Activated naive CD8-positive, alpha-beta T cell treated with anti-CD3 and anti-CD28 coated beads, Interleukin-2, amount 10 ng/mL, durations not matched to agents 7 days and 5 days (primary cell): ENCODE data around the gene CUEDC1. TPM values are rescaled to one million over a fixed set of nuclear protein-coding genes. Genes with fewer than 3 reads are reported as not detected.
"Not testable (repeated sequence)": the region's sequence is repeated elsewhere in the genome, so short reads cannot be mapped to it uniquely, and the experiment has no call there.

Experiments used
- ATAC-seq: fragments of 150-1000 bp; cut with Tn5 transposase; one replicate; pipeline ENCODE4 v1.10.0; 2021; ENCODE audit warnings: low read depth, moderate library complexity
- POLR2A ChIA-PET: fragments of 350-600 bp; sonication (Branson Sonifier 250); formaldehyde crosslinking; loops from one replicate; lab custom pipeline; 2021; ENCODE audit warnings: antibody characterized with exemption; lab: Charles Lee
- DNase-seq: peaks from one replicate; pipeline ENCODE4 v3.0.0; 2021
- H3K27ac Mint-ChIP-seq: one replicate; pipeline ENCODE4 v1.8.0; 2022; ENCODE audit warnings: mild to moderate bottlenecking, mixed read lengths
- H3K27me3 Mint-ChIP-seq: one replicate; pipeline ENCODE4 v1.8.0; 2022; ENCODE audit warnings: mild to moderate bottlenecking, moderate library complexity, mixed read lengths
- H3K36me3 Mint-ChIP-seq: one replicate; pipeline ENCODE4 v1.8.0; 2021; ENCODE audit warnings: mild to moderate bottlenecking, mixed read lengths
- H3K4me1 Mint-ChIP-seq: one replicate; pipeline ENCODE4 v1.8.0; 2021; ENCODE audit warnings: mixed read lengths
- H3K4me3 Mint-ChIP-seq: one replicate; pipeline ENCODE4 v1.8.0; 2022; ENCODE audit warnings: mild to moderate bottlenecking, moderate library complexity, mixed read lengths
- H3K9me3 Mint-ChIP-seq: one replicate; pipeline ENCODE4 v1.8.0; 2021; ENCODE audit warnings: mixed read lengths
- total RNA-seq, 2 experiments: library from RNA; stranded (reverse); gene quantifications; one replicate each; pipeline ENCODE4 v1.2.3, GENCODE V29; 2021

Gene CUEDC1
- total RNA-seq, 2 experiments from 2014 or later = 0.28 to 1.2 TPM

DNA sequence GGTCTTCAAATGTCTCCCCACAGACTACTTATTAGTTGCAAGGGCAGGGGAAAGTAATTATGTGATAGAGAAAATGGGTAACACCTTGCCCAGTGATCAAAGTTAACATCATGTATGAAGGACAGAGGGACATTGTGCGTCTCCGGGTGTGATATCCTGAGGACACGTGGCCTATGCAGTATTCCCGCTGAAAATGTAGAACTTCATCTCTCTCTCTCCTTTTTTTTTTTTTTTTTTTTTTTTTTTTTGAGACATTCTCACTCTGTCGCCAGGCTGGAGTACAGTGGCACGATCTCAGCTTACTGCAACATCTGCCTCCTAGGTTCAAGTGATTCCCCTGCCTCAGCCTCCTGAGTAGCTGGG lies 7.9 kb upstream of the CUEDC1 start:
- POLR2A ChIA-PET = no interaction called here
- Mint-ChIP-seq H3K4me3 (no peak overlapping the region), H3K27me3 (peaks cover 35% of the 10 kb centered on the region), H3K36me3 (no peaks in the 10 kb centered on the region), H3K27ac (no peak overlapping the region), H3K9me3 (no peaks in the 10 kb centered on the region), H3K4me1 (no peaks in the 10 kb centered on the region)
- DNase-seq (no peak), ATAC-seq (no peak)

DNA sequence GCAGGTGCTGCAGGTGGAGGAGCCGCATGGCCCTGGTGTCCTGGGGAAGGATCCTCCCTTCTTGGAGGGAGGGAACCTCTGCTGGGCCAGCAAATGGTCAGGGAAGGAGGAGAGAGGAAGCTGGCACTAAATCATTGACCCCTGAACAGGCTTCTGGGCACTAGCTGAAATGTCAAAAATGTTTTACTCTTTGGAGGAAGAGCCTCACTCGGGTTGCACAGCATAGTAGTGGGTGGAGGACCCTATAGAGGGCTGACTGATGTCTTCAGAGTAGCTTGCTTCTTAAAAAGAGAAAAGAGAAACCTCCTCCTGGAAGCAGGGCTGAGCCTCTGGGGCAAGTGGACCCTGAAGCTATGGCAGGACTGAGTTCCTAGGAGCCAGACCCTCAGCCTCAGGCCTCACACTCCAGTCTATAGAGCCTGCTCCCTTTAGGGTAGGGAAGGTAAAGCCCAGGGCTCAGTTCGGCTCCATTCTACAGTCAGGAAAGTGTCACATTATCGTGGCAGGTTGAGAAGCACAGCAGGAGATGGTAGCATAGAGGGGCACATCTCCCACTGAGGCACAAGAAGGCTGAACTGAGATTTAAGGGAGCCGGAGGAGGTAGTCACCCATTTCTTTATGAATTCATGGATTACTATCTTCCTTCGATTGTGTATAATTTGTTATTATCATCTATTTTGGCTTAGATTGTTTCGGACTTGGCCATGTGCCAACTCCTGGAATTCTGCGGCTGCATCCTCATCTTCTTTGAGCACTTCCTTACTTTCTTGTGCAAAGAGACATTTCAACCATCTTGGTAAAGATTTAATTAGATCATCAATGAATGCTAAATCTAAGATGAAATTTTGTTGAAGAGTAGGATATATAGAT lies 7.3 kb upstream of the CUEDC1 start:
- Mint-ChIP-seq H3K4me3 (no peak overlapping the region), H3K4me1 (no peaks in the 10 kb centered on the region), H3K27ac (no peak overlapping the region), H3K9me3 (no peaks in the 10 kb centered on the region), H3K27me3 (peaks cover 41% of the 10 kb centered on the region), H3K36me3 (no peaks in the 10 kb centered on the region)
- no peak for DNase-seq
- ATAC-seq = no peak
- POLR2A ChIA-PET = no interaction called here

DNA sequence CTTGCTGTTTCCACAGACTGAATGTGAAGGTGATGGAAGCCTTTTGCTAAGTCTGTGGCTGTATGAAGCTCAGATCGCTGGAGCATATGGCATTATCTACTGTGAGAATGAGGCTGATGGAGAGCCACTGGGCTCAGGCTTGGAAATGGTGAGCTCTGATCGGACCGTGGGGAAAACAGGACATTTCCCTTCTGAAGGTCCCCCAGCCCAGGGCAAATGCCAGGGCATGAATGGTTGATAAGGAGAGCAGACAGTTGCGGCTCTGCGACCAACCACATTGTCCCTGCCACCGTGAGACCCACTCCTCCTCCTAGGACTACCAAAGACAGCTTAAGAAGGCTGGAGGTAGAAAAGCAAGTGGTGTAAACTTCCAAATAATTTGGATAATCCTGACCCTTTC lies 4.7 kb upstream of the CUEDC1 start:
- H3K4me1 Mint-ChIP-seq = peaks cover 11% of the 10 kb centered on the region
- H3K27ac Mint-ChIP-seq = no peak overlapping the region
- no peaks in the 10 kb centered on the region for H3K9me3 Mint-ChIP-seq
- peaks cover 56% of the 10 kb centered on the region for H3K27me3 Mint-ChIP-seq
- no peaks in the 10 kb centered on the region for H3K36me3 Mint-ChIP-seq
- DNase-seq (peak; percentile 5), ATAC-seq (no peak)
- POLR2A ChIA-PET = no interaction called here
- no peak overlapping the region for H3K4me3 Mint-ChIP-seq

DNA sequence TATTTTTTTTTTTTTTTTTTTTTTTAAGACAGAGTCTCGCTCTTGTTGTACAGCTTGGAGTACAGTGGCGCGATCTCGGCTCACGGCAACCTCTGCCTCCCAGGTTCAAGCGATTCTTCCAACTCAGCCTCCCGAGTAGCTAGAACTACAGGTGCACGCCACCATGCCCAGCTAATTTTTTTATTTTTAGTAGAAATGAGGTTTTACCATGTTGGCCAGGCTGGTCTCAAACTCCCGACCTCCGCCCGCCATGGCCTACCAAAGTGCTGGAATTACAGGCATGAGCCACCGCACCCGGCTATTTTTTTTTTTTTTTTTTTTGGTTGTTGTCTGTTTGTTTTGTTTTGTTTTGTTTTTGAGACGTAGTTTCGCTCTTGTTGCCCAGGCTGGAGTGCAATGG lies 3.2 kb upstream of the CUEDC1 start:
- H3K36me3 Mint-ChIP-seq, H3K9me3 Mint-ChIP-seq, H3K4me3 Mint-ChIP-seq, H3K27ac Mint-ChIP-seq, POLR2A ChIA-PET, ATAC-seq, DNase-seq: not testable (repeated sequence)
- peaks cover 57% of the 10 kb centered on the region for H3K27me3 Mint-ChIP-seq
- H3K4me1 Mint-ChIP-seq = peaks cover 13% of the 10 kb centered on the region

DNA sequence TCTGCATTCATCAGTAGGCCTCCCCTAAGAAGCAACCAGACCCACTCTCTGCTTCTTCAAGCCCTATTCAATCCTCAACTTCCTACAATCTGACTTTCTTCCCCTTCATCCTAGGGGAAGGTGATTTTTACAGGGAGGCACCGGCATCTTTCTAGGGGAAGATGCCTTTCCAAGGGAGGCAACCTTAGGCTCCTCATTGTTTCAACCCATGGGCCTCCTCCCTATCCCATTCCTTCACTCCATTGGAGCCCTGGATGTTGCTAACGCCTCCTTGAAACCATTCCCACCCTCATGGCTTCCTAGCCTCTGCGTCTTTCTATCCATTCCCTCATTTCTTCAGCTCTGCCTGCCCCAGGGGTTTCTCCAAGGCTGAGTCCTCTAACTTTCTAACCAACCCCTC lies 2.7 kb upstream of the CUEDC1 start:
- no peaks in the 10 kb centered on the region for H3K36me3 Mint-ChIP-seq
- H3K27ac Mint-ChIP-seq = no peak overlapping the region
- peaks cover 61% of the 10 kb centered on the region for H3K27me3 Mint-ChIP-seq
- H3K4me1 Mint-ChIP-seq = peaks cover 13% of the 10 kb centered on the region
- H3K9me3 Mint-ChIP-seq = no peaks in the 10 kb centered on the region
- DNase-seq (no peak), ATAC-seq (no peak)
- POLR2A ChIA-PET = no interaction called here
- H3K4me3 Mint-ChIP-seq = no peak overlapping the region

DNA sequence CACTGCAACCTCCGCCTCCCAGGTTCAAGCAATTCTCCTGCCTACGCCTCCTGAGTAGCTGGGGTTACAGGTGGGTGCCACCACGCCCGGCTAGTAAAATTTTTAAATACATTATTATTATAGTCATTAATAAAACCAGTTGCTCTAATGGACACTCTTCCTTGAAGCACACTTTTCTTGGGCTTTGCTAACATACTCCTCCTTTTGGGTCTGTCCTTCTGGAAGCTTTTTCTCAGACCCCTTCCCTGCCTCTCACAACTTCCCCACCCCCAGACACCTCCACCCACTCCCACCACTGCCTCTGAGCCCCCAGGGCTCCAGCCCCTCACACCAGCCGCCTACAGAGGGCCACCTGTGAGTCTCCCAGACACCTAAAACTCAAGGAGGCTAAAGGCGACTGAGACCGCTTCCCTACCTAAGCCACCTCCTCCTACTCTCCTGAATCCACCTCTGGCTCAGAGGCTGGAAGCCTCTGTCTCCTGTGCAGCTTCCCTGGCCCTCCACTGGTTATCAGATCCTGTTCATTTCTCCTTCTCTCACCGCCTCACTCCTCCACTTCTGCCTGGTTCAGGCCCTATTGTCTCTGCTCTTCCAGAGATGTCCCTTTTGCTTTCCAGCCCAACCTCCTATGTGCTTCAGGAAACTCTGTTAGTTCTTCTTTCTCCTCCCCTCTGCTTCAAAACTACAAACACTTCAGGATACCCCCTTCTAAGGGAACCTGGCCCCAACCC lies 2.1 kb upstream of the CUEDC1 start:
- Mint-ChIP-seq H3K27me3 (peaks cover 66% of the 10 kb centered on the region), H3K9me3 (no peaks in the 10 kb centered on the region), H3K36me3 (no peaks in the 10 kb centered on the region), H3K4me3 (no peak overlapping the region), H3K27ac (no peak overlapping the region), H3K4me1 (peaks cover 13% of the 10 kb centered on the region)
- POLR2A ChIA-PET = no interaction called here
- ATAC-seq (no peak), DNase-seq (no peak)

DNA sequence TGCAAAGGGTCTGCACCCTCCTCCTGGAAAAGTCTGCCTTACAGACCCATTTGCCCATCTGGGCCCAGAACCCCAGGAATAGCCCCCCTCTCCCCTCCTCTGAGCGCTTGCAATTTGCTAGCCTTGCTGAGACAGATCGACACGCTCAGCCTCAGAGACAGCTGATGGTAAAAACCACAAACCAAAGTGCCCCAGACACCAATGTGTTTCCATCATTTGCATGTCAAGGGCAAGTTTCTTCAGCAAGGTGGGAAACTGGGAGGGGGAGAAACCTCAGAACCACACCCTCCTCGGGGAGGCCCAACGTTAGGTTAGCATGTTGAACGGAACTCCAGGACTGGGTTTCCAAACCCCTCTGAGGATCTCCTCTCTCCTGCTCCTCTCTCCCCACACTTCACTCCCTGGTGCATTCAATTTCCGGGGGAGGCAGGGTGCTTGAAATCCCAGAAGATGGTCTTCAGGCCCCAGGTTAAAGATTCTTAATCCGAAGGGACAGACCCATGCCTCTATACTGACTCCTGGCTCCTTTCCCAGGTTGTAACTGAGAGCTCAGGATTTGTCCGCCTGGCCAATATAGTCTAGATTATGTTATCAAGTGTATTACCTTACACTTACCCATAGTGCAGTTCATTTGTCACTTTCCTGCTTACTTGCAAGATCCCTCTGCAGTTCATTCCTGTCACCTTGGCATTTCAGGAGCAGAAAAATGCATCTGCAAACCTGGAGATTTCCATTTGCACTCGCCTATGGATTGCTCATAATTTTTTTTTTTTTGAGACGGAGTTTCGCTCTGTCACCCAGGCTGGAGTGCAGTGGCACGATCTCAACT lies 1.3 kb upstream of the CUEDC1 start:
- H3K27me3 Mint-ChIP-seq = peaks cover 65% of the 10 kb centered on the region
- H3K4me1 Mint-ChIP-seq = peaks cover 13% of the 10 kb centered on the region
- ATAC-seq (peak; percentile 68), DNase-seq (peak; percentile 52)
- H3K36me3 Mint-ChIP-seq = no peaks in the 10 kb centered on the region
- H3K27ac Mint-ChIP-seq = no peak overlapping the region
- H3K9me3 Mint-ChIP-seq = no peaks in the 10 kb centered on the region
- POLR2A ChIA-PET = interaction anchor here (1.2 kb wide), 1 partner anchor 51 kb away, joined by 5 read pairs; the partner anchor contains the start of gene SRSF1
- H3K4me3 Mint-ChIP-seq = peak overlapping the region; percentile 68

DNA sequence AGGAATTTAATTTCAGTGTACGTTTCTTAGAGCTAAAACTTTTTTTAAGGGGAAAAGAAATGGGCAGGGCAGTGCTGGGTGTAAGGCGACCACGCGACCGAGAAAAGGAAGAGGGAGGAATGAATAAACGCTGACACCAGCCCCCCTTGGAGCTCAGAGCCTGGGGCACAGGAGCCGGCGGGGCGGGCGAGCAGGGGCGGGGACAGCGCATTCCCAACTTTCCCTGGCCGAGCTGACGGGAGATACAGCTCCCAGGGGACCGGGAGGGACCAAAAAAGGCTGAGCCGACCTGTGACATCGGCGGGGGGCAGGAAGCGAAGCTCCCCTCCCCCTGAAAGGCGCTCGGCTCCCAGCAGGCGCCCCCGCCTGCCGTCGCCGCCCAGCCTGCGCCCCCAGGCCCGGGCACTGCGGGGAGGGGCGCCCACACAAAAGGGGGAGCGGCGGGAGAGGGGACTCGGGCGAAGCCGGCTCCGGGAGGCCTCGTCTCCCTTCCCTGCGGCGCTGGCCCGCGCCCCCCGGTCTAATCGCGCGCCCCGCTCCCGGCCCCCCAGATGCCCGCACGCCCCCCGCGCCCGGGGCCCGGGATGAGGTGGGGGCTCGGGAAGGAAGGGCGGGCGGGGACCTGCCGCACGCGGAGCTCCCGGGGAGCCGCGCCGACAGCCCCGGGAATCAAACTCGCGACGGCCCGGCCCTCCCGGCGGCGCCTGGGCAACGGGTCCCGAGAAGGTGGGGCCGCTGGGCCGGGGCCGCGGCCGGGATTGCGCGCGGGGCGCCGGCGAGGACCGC lies 622 bp downstream of the CUEDC1 start:
- ATAC-seq (peak; percentile 10), DNase-seq (peak; percentile 38)
- Mint-ChIP-seq H3K4me3 (peak overlapping the region; percentile 63), H3K9me3 (no peaks in the 10 kb centered on the region), H3K36me3 (no peaks in the 10 kb centered on the region), H3K27me3 (peaks cover 61% of the 10 kb centered on the region), H3K27ac (no peak overlapping the region), H3K4me1 (peaks cover 24% of the 10 kb centered on the region)
- POLR2A ChIA-PET = no interaction called here

DNA sequence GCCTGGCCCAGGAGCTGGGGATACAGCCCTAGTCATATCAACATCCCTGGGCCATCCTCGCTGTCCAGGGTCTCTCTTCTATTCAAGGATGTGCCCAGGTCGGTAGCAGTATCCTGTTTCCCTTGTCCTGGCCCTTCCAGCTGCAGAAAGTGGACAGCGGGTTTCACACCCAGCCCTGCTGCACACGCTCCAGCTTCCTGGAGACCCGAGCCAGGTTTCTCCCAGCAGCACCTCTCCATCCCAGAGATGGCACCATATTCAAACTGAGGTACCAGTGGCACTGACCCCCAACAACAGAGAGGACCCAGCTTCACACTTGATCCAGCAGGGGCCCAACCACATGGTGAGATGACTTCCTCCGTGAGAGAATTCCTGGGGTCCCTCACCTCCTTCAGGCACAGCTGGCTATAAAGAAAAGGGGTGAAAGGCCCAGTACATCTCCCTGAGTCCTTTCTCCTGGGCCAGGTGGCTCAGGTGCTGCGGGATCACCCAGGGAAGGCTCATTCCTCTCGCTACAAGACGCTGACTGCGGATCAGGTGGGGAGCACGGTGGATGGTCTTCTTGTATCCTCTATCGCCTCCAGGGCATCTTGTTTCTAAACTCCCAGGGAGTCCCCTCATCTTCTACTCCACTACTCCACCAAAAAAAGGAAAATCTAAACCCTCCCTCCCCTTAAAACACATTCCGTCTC lies 1.4 kb downstream of the CUEDC1 start:
- no peaks in the 10 kb centered on the region for H3K36me3 Mint-ChIP-seq
- H3K4me3 Mint-ChIP-seq = peak overlapping the region; percentile 63
- H3K9me3 Mint-ChIP-seq = no peaks in the 10 kb centered on the region
- POLR2A ChIA-PET = no interaction called here
- ATAC-seq (no peak), DNase-seq (no peak)
- no peak overlapping the region for H3K27ac Mint-ChIP-seq
- peaks cover 27% of the 10 kb centered on the region for H3K4me1 Mint-ChIP-seq
- peaks cover 56% of the 10 kb centered on the region for H3K27me3 Mint-ChIP-seq

DNA sequence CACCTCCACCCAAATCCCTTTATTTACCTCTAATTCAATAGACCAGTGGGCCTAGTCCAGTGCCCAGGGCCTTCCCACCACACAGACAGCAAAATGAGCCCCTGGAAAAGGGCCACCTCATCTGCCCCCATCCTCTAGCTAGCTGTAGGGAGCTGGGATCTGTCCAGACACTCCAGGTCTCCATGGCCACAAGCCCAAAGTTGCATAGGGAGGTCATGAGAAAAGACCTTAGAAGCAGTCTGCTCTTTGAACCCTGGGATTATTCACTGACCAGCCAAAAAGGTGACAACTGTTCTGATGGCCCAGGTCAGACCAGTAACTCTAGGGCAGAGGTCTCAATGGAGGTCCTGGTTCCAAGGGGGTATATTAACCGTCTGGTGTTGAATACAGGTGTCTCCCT lies 2.0 kb downstream of the CUEDC1 start:
- peaks cover 32% of the 10 kb centered on the region for H3K4me1 Mint-ChIP-seq
- POLR2A ChIA-PET = no interaction called here
- H3K27me3 Mint-ChIP-seq = peaks cover 54% of the 10 kb centered on the region

DNA sequence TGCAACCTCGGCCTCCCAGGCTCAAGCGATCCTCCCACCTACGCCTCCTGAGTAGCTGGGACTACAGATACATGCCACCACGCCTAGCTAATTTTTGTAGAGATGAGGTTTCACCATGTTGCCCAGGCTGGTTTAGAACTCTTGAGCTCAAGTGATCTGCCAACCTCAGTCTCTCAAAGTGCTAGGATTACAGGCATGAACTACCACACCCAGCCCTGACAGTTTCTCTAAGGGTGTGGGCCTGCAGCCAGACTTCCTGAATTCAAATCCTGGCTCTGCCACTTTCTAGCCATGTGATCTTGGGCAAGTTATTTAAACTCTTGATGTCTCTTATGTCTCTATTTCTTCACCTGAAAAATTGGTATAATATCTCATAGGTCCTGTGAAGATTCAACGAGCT lies 5.6 kb downstream of the CUEDC1 start:
- POLR2A ChIA-PET = no interaction called here
- no peaks in the 10 kb centered on the region for H3K36me3 Mint-ChIP-seq
- ATAC-seq (no peak), DNase-seq (no peak)
- H3K4me1 Mint-ChIP-seq = peaks cover 33% of the 10 kb centered on the region
- peaks cover 63% of the 10 kb centered on the region for H3K27me3 Mint-ChIP-seq
- H3K4me3 Mint-ChIP-seq = no peak overlapping the region
- no peak overlapping the region for H3K27ac Mint-ChIP-seq
- no peaks in the 10 kb centered on the region for H3K9me3 Mint-ChIP-seq

More for the DNA sequence above, 2.0 kb downstream of the CUEDC1 start:
- no peaks in the 10 kb centered on the region for H3K9me3 Mint-ChIP-seq
- ATAC-seq (no peak), DNase-seq (no peak)
- H3K4me3 Mint-ChIP-seq = no peak overlapping the region
- no peaks in the 10 kb centered on the region for H3K36me3 Mint-ChIP-seq
- no peak overlapping the region for H3K27ac Mint-ChIP-seq
